Neuronal stem cell (in vitro differentiated cells): ENCODE data around the gene HAP1. TPM values are rescaled to one million over a fixed set of nuclear protein-coding genes. Genes with fewer than 3 reads are reported as not detected.

Source experiments
- DNase-seq: peaks from one replicate; pipeline ENCODE4 v3.0.0-alpha.2; 2013; ENCODE audit warnings: low spot score
- H2AFZ ChIP-seq: one replicate; pipeline ENCODE4 v1.6.1; 2013; ENCODE audit warnings: mild to moderate bottlenecking, low read length, inconsistent platforms
- H2AK5ac ChIP-seq: 2 replicates; pipeline ENCODE4 v1.6.1; 2013; ENCODE audit warnings: low read depth, mild to moderate bottlenecking, inconsistent platforms, low read length, moderate library complexity, mixed read lengths
- H2BK120ac ChIP-seq: 2 replicates; pipeline ENCODE4 v1.6.1; 2013; ENCODE audit warnings: low read depth, mild to moderate bottlenecking, inconsistent platforms, low read length, moderate library complexity, mixed read lengths
- H2BK12ac ChIP-seq: one replicate; pipeline ENCODE4 v1.6.1; 2013; ENCODE audit warnings: low read length, inconsistent platforms
- H2BK15ac ChIP-seq: 2 replicates; pipeline ENCODE4 v1.6.1; 2013; ENCODE audit warnings: mild to moderate bottlenecking, low read length, inconsistent platforms, mixed read lengths
- H2BK5ac ChIP-seq: one replicate; pipeline ENCODE4 v1.6.1; 2013; ENCODE audit warnings: inconsistent platforms, mild to moderate bottlenecking, low read length, moderate library complexity
- H3K14ac ChIP-seq: one replicate; pipeline ENCODE4 v1.6.1; 2013; ENCODE audit warnings: low read length, inconsistent platforms
- H3K18ac ChIP-seq: 2 replicates; pipeline ENCODE4 v1.6.1; 2013; ENCODE audit warnings: low read length, inconsistent platforms
- H3K23ac ChIP-seq: 2 replicates; pipeline ENCODE4 v1.6.1; 2013; ENCODE audit warnings: low read depth, mild to moderate bottlenecking, mixed read lengths, low read length, inconsistent platforms; ENCODE audit not compliant: poor library complexity
- H3K27ac ChIP-seq: replicated peaks from 3 replicates; pipeline ENCODE4 v1.5.1; 2013; ENCODE audit warnings: low read length, inconsistent platforms
- H3K27me3 ChIP-seq, 3 experiments: 2 replicates each; pipeline ENCODE4 v1.6.1; 2013; ENCODE audit warnings: low read length in 3 of 3, mild to moderate bottlenecking in 2 of 3, inconsistent platforms in 1 of 3, low read depth in 1 of 3, mixed read lengths in 1 of 3, moderate library complexity in 1 of 3; ENCODE audit not compliant: control insufficient read depth in 3 of 3, insufficient read depth in 3 of 3
- H3K36me3 ChIP-seq, 2 donors: replicated peaks in 1 of 2; 2 replicates each; pipeline ENCODE4 v1.6.1; 2013; ENCODE audit warnings: low read length in 2 of 2; ENCODE audit not compliant: control insufficient read depth in 2 of 2, insufficient read depth in 2 of 2
- H3K4ac ChIP-seq: 2 replicates; pipeline ENCODE4 v1.6.1; 2013; ENCODE audit warnings: inconsistent platforms, mild to moderate bottlenecking, low read length, moderate library complexity
- H3K4me1 ChIP-seq, 2 donors: 1 replicate in 1 of 2; 2 replicates in 1 of 2; pipeline ENCODE4 v1.6.1; 2013; ENCODE audit warnings: low read length in 2 of 2, low read depth in 1 of 2; ENCODE audit not compliant: control insufficient read depth in 2 of 2, insufficient read depth in 1 of 2
- H3K4me2 ChIP-seq: one replicate; pipeline ENCODE4 v1.6.1; 2013; ENCODE audit warnings: mild to moderate bottlenecking, low read length, inconsistent platforms; ENCODE audit not compliant: insufficient read depth, poor library complexity, severe bottlenecking
- H3K4me3 ChIP-seq, 2 donors: 2 replicates each; pipeline ENCODE4 v1.5.1; 2013; ENCODE audit warnings: low read length in 2 of 2, mild to moderate bottlenecking in 2 of 2, inconsistent platforms in 1 of 2, moderate library complexity in 1 of 2
- H3K79me1 ChIP-seq: one replicate; pipeline ENCODE4 v1.6.1; 2013; ENCODE audit warnings: low read depth, mild to moderate bottlenecking, inconsistent platforms, low read length, moderate library complexity
- H3K9ac ChIP-seq: one replicate; pipeline ENCODE4 v1.6.1; 2013; ENCODE audit warnings: mild to moderate bottlenecking, low read depth, low read length, inconsistent platforms; ENCODE audit not compliant: poor library complexity
- H3K9me3 ChIP-seq, 2 donors: replicated peaks in 1 of 2; 2 replicates each; pipeline versions ENCODE3 to v1.6.1; 2013; ENCODE audit warnings: low read length in 2 of 2, mild to moderate bottlenecking in 2 of 2, inconsistent platforms in 1 of 2, low read depth in 1 of 2, mixed read lengths in 1 of 2, moderate library complexity in 1 of 2; ENCODE audit not compliant: control insufficient read depth in 2 of 2, insufficient read depth in 1 of 2
- H4K8ac ChIP-seq: one replicate; pipeline ENCODE4 v1.6.1; 2013; ENCODE audit warnings: low read depth, mild to moderate bottlenecking, inconsistent platforms, low read length, moderate library complexity
- H4K91ac ChIP-seq: one replicate; pipeline ENCODE4 v1.6.1; 2013; ENCODE audit warnings: low read length, low read depth, mild to moderate bottlenecking, inconsistent platforms; ENCODE audit not compliant: poor library complexity
- WGBS, 2 donors: extraction: QIAGEN DNeasy Blood & Tissue Kit; methylation state at CpG; one replicate each; pipeline ENCODE4 v1.1.7; 2013; ENCODE audit warnings: missing lambda C conversion rate in 2 of 2, mixed read lengths in 1 of 2; ENCODE audit not compliant: insufficient read length in 2 of 2, insufficient replicate concordance in 1 of 2; ENCODE audit errors: extremely low coverage in 2 of 2; 5-methylcytosine and 5-hydroxymethylcytosine counted together
- polyA plus RNA-seq, 2 experiments: library from polyadenylated mRNA; stranded (reverse); fragments of 200-250 nt; gene quantifications; one replicate each; pipeline ENCODE4 v1.2.3, GENCODE V29; 2013

The HAP1 gene
- polyA plus RNA-seq (2013, experiment 1 of 2): 1.5 TPM
- polyA plus RNA-seq (2013, experiment 2 of 2): 1.5 TPM

- peak within 1 kb of the TSS; percentile 78 for H3K14ac ChIP-seq
- peak within 1 kb of the TSS; percentile 96 for H3K18ac ChIP-seq
- peak within 1 kb of the TSS; percentile 99 for H2BK12ac ChIP-seq
- peak within 1 kb of the TSS; percentile 84 for H2BK120ac ChIP-seq
- H3K36me3 ChIP-seq: no peaks in the 10 kb centered on the region
- peak within 1 kb of the TSS; percentile 66 for H2AK5ac ChIP-seq
- H2BK15ac ChIP-seq: peak within 1 kb of the TSS; percentile 93
- H2AFZ ChIP-seq: peak within 1 kb of the TSS; percentile 94
- no peaks in the 10 kb centered on the region for H3K79me1 ChIP-seq
- no CpG with 5 or more reads among the region's 77 CpGs for WGBS, 2 donors
- peak within 1 kb of the TSS; percentile 52 to 78 for H3K4me3 ChIP-seq
- H2BK5ac ChIP-seq: peak within 1 kb of the TSS; percentile 55
- no peak within 1 kb of the TSS for H4K8ac ChIP-seq
- peak within 1 kb of the TSS; percentile 100 for H3K4me2 ChIP-seq
- H3K9ac ChIP-seq: peak within 1 kb of the TSS; percentile 94
- peaks cover 6 to 9% of the 10 kb centered on the region in 2 donors for H3K4me1 ChIP-seq
- H4K91ac ChIP-seq: no peak within 1 kb of the TSS
- no peak within 1 kb of the TSS for H3K27ac ChIP-seq
- H3K23ac ChIP-seq: peak within 1 kb of the TSS; percentile 92
- DNase-seq: peak; percentile 67
- H3K9me3 ChIP-seq: no peaks in the 10 kb centered on the region
- H3K4ac ChIP-seq: no peak within 1 kb of the TSS
- peaks cover 5 to 45% (median 35%) of the 10 kb centered on the region in 3 experiments for H3K27me3 ChIP-seq
Observed at GRCh38 chr17:41734139-41734948, at the start of gene HAP1. Gene HAP1 (minus strand): TSS chr17:41734643. CDS start chr17:41734634, 9 bp downstream.

GRCh38 chr17:41782142-41782541 lies 47.7 kb upstream of the HAP1 start:
- no peaks in the 10 kb centered on the region for H3K27me3 ChIP-seq

GRCh38 chr17:41781404-41782110 lies 47.1 kb upstream of the HAP1 start:
- no peak for DNase-seq
- WGBS, 2 donors: no CpG with 5 or more reads among the region's 13 CpGs
- Histone ChIP-seq H3K4me3 (no peak overlapping the region), H2AFZ (no peak overlapping the region), H3K9ac (no peak overlapping the region), H3K36me3 (peaks cover 0 to 3% of the 10 kb centered on the region in 2 donors), H4K91ac (no peak overlapping the region), H2BK12ac (no peak overlapping the region), H3K18ac (no peak overlapping the region), H3K14ac (no peak overlapping the region), H2BK120ac (no peak overlapping the region), H3K4me1 (peaks cover 21 to 28% of the 10 kb centered on the region in 2 donors), H3K9me3 (no peaks in the 10 kb centered on the region), H3K79me1 (peaks cover 2% of the 10 kb centered on the region), H3K4me2 (no peak overlapping the region), H3K23ac (no peak overlapping the region), H3K27me3 (no peaks in the 10 kb centered on the region), H2BK5ac (no peak overlapping the region), H3K27ac (no peak overlapping the region), H4K8ac (no peak overlapping the region), H2BK15ac (no peak overlapping the region), H3K4ac (no peak overlapping the region), H2AK5ac (no peak overlapping the region)

More at GRCh38 chr17:41782142-41782541, 47.7 kb upstream of the HAP1 start:
- no peak overlapping the region for H3K18ac ChIP-seq
- H3K4ac ChIP-seq: no peak overlapping the region
- no peak overlapping the region for H3K14ac ChIP-seq
- peaks cover 2% of the 10 kb centered on the region for H3K79me1 ChIP-seq
- no peak overlapping the region for H3K9ac ChIP-seq
- no peak overlapping the region for H2BK5ac ChIP-seq
- peaks cover 19 to 27% of the 10 kb centered on the region in 2 donors for H3K4me1 ChIP-seq
- no peak overlapping the region for H3K23ac ChIP-seq
- H3K4me2 ChIP-seq: no peak overlapping the region
- WGBS, 2 donors: no CpG with 5 or more reads among the region's 4 CpGs
- DNase-seq: no peak
- no peaks in the 10 kb centered on the region for H3K9me3 ChIP-seq
- H4K91ac ChIP-seq: no peak overlapping the region
- no peak overlapping the region for H4K8ac ChIP-seq
- no peak overlapping the region for H3K27ac ChIP-seq
- no peak overlapping the region for H2BK12ac ChIP-seq
- no peak overlapping the region for H2AFZ ChIP-seq
- H3K4me3 ChIP-seq: no peak overlapping the region
- no peak overlapping the region for H2AK5ac ChIP-seq
- no peak overlapping the region for H2BK15ac ChIP-seq
- no peak overlapping the region for H2BK120ac ChIP-seq
- peaks cover 0 to 2% of the 10 kb centered on the region in 2 donors for H3K36me3 ChIP-seq

GRCh38 chr17:41779954-41780353 lies 45.5 kb upstream of the HAP1 start:
- no peak overlapping the region for H2BK120ac ChIP-seq
- H4K8ac ChIP-seq: no peak overlapping the region
- H2AK5ac ChIP-seq: no peak overlapping the region
- no peak overlapping the region for H3K14ac ChIP-seq
- H3K4me1 ChIP-seq: peaks cover 32 to 36% of the 10 kb centered on the region in 2 donors
- DNase-seq: no peak
- H3K79me1 ChIP-seq: peaks cover 2% of the 10 kb centered on the region
- H3K4me2 ChIP-seq: no peak overlapping the region
- no peak overlapping the region for H3K9ac ChIP-seq
- no peak overlapping the region for H2AFZ ChIP-seq
- H2BK12ac ChIP-seq: no peak overlapping the region
- H2BK5ac ChIP-seq: no peak overlapping the region
- no peak overlapping the region for H3K27ac ChIP-seq
- no peak overlapping the region for H4K91ac ChIP-seq
- H3K23ac ChIP-seq: no peak overlapping the region
- no peak overlapping the region for H2BK15ac ChIP-seq
- no peak overlapping the region for H3K4ac ChIP-seq
- no peaks in the 10 kb centered on the region for H3K9me3 ChIP-seq
- no peak overlapping the region for H3K4me3 ChIP-seq
- no CpG with 5 or more reads among the region's 1 CpG for WGBS, 2 donors
- H3K36me3 ChIP-seq: peaks cover 0 to 3% of the 10 kb centered on the region in 2 donors
- no peak overlapping the region for H3K18ac ChIP-seq
- H3K27me3 ChIP-seq: no peaks in the 10 kb centered on the region
